Measurements from ENCODE around the gene GJD4.

The GJD4 gene

DNA sequence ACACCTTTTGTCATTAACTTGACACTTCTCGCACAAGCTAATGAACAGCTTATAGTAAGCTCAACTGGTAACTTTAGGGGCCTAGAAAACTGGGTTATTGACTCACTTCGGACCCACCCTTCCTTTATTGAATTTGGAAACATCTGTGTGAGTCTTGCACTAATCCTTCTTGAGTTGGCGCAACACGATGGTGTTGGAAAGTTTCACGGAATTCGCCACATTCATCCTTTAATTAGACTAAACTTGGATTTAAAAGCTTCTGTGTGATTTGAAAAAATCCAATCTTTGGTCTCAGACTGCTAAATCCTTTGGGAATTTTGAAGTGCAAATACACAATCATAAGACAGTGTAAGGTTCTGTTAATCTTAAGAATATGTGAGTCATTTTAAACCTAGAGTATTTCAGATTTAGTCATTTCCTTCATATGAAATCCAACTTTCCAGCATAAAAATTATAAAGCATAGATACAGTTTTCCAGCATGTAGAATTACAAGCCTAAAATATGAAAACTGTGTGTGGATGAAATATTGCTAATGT is 21.9 kb downstream of the GJD4 start:
- DNase-seq (ENCODE audit: low read depth): no peak

DNA sequence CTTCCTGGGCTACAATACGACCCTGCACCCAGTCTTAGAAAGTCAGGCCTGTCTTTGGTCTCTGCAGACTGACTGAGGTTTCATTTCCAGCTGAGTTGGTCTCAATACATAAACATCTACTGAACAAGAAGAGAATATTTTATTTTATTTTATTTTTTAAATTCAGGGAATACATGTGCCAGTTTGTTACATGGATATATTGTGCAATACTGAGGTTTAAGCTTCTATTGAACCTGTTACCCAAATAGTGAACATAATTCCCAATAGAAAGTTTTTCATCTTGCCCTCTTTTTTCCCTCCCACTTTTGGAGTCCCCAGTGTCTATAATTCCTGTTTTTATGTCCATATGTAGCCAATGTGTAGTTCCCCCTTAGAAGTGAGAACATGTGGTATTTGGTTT is 26.3 kb downstream of the GJD4 start:
- no peak for DNase-seq (ENCODE audit: low read depth)

DNA sequence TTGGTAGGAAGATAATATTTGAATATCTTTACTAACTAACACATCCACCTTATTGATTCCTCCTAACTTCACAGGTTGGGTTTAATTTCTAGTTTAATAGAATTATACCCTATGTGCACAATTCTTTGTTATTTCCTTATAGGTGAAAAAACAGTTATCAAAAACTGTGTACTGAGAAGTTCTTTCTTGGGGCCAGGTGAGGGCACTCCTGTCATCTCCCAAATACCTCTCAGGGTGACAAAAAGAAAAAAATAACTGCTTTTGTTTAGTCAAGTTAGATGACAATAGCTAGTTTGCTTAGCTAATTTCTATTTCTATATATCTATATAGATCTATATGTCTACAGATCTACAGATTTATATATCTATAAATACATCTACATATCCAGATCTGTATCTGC is 26.9 kb downstream of the GJD4 start:
- DNase-seq (ENCODE audit: low read depth): no peak

DNA sequence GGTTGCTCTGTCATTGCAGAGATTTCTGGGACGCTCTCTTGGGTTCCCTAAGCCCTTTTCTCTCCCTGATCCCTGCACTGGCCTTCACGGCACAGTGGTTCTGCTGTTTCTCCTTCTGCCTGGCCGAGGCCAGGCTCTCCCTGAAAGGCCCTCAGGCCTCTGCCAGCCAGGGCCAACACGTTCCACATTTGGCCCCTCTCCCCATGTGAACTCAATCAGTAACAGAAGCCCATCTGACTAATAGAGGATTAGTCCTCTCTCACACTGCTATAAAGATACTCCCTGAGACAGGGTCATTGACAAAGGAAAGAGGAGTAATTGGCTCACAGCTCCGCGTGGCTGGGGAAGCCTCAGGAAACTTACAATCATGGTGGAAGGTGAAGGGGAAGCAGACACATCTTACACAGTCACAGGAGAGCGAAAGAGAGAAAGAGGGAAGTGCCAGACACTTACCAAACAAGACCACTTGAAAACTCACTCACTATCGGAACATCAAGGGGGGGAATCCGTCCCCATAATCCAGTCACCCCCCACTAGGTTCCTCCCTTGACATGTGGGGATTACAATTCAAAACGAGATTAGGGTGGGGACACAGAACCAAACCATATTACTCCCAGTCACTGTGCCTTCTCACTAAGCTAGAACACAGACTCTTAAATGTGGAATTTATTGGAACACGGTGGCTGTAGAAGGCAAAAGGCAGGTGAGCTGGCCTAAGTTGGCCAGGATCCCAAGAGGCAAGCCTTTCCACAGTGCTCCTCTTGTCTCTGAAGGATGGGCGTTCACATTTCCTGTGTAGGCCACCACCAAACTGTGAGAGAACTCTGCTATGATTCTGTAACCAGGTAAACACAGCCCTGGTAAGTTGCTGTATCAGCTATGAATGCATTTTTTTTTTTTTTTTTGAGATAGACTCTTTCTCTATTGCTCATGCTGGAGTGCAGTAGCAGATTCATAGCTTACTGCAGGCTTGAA is 28.2 kb downstream of the GJD4 start:
- no peak for DNase-seq (ENCODE audit: low read depth)

- DNase-seq (ENCODE audit: low read depth): no peak
These were observed 30.4 kb downstream of the GJD4 start for GRCh38 chr10:35635576-35635975.

DNA sequence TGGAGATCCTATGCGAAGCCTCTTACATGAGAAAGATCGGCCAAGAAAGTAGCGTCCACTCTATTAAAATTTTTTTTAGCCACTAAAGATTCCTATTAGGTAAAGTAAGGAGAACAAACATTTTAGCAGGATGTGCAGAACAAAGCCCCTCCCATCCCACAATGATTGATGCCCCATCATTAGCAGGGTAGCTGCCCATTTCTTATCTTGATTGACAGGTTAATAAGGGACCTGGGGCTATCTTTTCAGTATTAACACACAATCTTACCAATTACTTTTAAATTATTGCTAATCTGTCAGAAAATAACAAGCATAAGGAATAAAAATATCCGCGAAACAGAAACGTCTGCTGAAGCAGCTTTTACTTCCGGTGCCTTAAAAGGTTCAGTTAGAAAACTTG is 31.8 kb downstream of the GJD4 start:
- no peak for DNase-seq (ENCODE audit: low read depth)

DNA sequence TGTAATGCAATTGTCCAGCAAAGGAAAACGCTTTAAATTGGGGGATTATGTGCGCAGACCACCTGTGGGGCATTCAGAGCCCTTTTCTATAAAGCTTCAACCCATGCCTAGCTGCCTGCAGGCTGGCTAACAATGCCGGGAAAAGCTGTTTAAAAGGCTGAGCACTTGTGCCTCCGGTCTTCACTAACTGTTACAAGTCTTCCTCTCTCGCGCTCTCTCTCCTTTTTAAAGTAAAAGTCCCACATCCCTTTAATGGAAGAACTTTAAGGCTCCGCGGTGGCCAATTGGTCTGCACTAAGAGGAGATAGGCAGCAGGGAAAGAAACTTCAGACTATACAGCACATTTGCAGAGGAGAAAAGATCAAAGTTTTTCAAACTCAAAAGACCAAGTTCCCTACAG is 32.3 kb downstream of the GJD4 start:
- no peak for DNase-seq (ENCODE audit: low read depth)

DNA sequence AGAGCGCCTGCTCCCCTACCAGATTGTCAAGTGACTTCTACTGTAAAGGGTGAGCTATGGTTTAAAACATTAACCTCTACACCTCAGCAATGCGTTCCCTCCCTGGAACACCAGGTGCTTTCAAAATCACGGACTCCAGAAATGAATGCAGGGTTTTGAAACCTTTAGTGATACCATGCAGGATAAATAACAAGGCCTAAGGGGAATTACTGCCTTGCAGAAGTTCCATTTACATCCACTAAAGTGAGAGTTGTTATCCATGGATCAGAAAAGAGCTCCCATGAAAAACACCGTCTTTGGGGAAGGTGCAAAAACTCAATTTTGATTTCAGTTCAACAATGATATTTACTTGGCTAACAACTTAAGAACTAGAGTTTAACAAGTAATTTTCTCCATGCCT is 33.0 kb downstream of the GJD4 start:
- no peak for DNase-seq (ENCODE audit: low read depth)

DNA sequence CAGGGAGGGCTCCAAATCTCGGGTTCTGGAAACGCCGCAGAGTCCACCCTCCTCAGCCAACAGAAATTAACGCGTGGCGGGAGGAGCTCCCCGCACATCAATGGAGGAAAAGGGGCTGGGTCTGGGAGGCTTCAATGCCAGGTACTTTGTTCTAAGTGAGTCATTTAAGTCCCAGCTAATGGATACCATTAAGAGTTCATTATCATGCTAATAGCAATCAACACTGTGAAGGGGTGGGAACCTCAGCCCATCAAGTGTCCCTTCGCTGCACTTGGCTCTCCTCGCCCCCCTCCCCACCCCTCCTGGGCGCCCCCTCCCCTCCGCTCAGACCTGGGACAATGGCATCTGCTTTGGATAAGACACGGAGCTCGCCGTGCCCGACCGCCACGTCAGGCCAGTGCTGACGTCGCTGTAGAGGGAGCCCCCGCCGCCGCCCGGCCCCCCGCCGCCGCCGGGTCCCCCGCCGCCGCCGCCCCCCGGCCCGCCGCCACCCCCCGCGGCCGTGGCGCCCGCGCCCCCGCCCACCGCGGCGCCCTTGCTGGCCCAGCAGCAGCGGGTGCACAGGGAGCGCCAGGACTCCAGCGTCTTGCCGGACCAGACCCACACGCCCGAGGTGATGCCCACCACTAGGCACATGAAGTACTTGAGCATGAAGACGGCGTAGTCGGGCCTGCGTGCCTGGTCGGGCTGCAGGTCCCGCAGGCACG is 34.0 kb downstream of the GJD4 start:
- no peak for DNase-seq (ENCODE audit: low read depth)

GRCh38 chr10:35639728-35640401 is 34.7 kb downstream of the GJD4 start:
- DNase-seq (ENCODE audit: low read depth): no peak

GRCh38 chr10:35640474-35640873 is 35.3 kb downstream of the GJD4 start:
- no peak for DNase-seq (ENCODE audit: low read depth)

GRCh38 chr10:35640951-35641675 is 36.0 kb downstream of the GJD4 start:
- no peak for DNase-seq (ENCODE audit: low read depth)

- DNase-seq (ENCODE audit: low read depth): no peak
These were observed 36.5 kb downstream of the GJD4 start for GRCh38 chr10:35641676-35642034.

DNA sequence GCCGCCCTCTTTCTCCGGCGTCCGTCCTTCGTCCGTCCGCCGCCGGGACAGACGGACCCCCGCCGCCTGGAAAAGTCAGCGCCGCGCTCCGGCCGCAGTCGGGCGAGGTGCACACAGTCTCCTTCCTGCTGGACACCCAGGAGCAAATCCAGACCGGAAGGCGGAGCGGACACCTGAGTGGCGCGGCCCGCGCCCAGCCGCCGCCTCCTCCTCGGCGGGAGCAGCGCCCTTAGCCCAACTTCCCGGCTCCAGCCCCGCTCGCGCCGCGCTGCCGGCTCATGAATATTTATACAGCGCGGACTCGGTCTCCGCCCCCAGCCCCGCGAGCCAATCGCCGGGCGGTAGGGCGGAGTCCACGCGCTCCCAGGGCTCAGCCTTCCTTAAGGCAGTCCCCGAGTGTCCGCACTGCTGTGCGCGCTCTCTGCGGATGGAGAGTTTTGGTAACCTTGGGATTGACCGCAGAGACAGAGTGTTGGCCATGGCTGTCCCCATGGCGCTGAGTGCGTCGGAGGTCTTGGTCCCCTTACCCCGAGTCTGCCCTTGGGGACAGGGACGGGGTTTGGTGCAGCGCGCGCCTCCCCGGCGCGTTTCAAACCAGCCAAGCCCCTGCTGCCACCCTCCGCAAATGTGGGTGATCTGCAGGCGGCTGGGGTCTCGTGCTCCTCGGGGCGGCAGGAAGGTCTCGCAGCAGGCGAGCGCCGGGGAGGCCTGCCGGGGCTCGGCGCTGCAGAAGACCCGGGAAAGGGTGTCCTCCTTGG is 37.1 kb downstream of the GJD4 start, which contains the start of gene FZD8:
Gene FZD8 (minus strand): TSS at position 262 of the 758 bp plus-strand sequence. CDS start 867 bp downstream, outside the sequence.
- DNase-seq (ENCODE audit: low read depth): peak; percentile 61

DNA sequence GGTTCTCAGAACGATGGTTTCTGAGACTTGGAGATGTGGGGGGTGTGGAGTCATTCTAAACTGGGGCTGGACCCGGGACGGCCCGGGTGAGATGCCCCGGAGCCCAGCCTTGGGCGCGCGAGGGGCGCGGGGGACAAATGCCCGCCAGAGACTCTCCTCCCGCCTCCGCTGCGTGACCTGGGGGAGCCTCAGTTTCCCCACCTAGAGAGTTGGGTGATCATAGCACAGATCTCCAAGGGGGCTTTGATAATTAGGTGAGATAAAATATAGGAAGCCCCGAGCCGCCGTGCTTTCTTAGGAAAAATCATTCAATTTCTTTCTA is 37.6 kb downstream of the GJD4 start:
- no peak for DNase-seq (ENCODE audit: low read depth)

- DNase-seq (ENCODE audit: low read depth): no peak
These were observed 38.3 kb downstream of the GJD4 start for GRCh38 chr10:35643151-35644049.

GRCh38 chr10:35644050-35644950 is 39.2 kb downstream of the GJD4 start:
- DNase-seq (ENCODE audit: low read depth): no peak

DNA sequence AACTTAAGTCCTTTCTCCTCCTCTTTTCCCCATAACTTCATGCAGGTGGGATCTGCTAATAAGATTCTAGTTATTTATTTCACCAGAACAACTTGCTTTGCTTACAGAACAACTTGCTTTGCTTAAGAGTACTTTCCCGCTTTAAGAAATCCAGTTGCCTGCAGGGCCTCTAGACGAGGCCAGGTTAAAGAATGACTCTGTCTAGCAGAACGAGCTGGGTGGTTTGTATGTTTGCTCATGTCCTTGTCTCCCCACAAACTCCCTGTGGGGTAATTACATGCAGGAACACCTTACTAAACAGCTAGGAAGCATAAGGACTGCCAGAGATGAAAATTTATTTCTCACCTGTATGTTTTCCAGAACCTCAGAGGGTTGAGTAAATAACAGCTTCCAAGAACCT is 45.8 kb downstream of the GJD4 start:
- no peak for DNase-seq (ENCODE audit: low read depth)

GRCh38 chr10:35652824-35653223 is 47.7 kb downstream of the GJD4 start:
- no peak for DNase-seq (ENCODE audit: low read depth)
